PC-9 (cell line): ENCODE results near the gene FOXN3. TPM values are rescaled to one million over a fixed set of nuclear protein-coding genes. Genes with fewer than 3 reads are reported as not detected.

Source experiments
- BruUV-seq: library from RNA; stranded (reverse); fragments of 400-500 nt; replicated peaks from 2 replicates; lab custom pipeline; 2021; lab: Mats Ljungman, UMichigan
- CTCF ChIA-PET: fragments of 300-600 bp; sonication (Branson Sonifier 250); formaldehyde crosslinking; loops from one replicate; lab custom pipeline; 2022; ENCODE audit warnings: antibody characterized with exemption; lab: Charles Lee
- POLR2A ChIA-PET: fragments of 300-600 bp; sonication (Branson Sonifier 250); formaldehyde crosslinking; loops from one replicate; lab custom pipeline; 2022; ENCODE audit warnings: antibody characterized with exemption; ENCODE audit not compliant: unreplicated experiment; lab: Charles Lee
- DNase-seq, 2 experiments: peaks; one replicate each; pipeline versions ENCODE4 v3.0.0 to v3.0.0-alpha.2; 2015 to 2022; ENCODE audit warnings: mixed read lengths in 1 of 2
- H2AFZ ChIP-seq: fragments of 200-600 bp; sonication (generic); 2 replicates; pipeline ENCODE4 v1.8.1; 2017; ENCODE audit warnings: antibody characterized with exemption
- H3F3A ChIP-seq: fragments of 200-600 bp; sonication (generic); 2 replicates; pipeline ENCODE4 v1.8.1; 2017; ENCODE audit warnings: antibody characterized with exemption, mild to moderate bottlenecking, low read depth; ENCODE audit not compliant: insufficient read depth
- H3K27ac ChIP-seq: fragments of 200-600 bp; sonication (generic); 2 replicates; pipeline ENCODE4 v1.6.1; 2016; ENCODE audit warnings: mixed run types
- H3K27me3 ChIP-seq: fragments of 200-600 bp; sonication (generic); 2 replicates; pipeline ENCODE4 v1.6.1; 2016; ENCODE audit warnings: low read depth, mixed run types; ENCODE audit not compliant: insufficient read depth
- H3K36me3 ChIP-seq: fragments of 200-600 bp; sonication (generic); 2 replicates; pipeline ENCODE4 v1.6.1; 2016; ENCODE audit warnings: low read depth, mixed run types
- H3K4me1 ChIP-seq: fragments of 200-600 bp; sonication (generic); replicated peaks from 2 replicates; pipeline ENCODE4 v1.6.1; 2016; ENCODE audit warnings: mixed run types; ENCODE audit not compliant: insufficient read depth
- H3K4me2 ChIP-seq: fragments of 200-600 bp; sonication (generic); 2 replicates; pipeline ENCODE4 v1.6.1; 2017; ENCODE audit warnings: mixed run types
- H3K4me3 ChIP-seq: fragments of 200-600 bp; sonication (generic); 2 replicates; pipeline ENCODE4 v1.6.1; 2016; ENCODE audit warnings: mixed run types
- H3K79me2 ChIP-seq: fragments of 200-600 bp; sonication (generic); 2 replicates; pipeline ENCODE4 v1.6.1; 2017; ENCODE audit warnings: low read depth, mixed run types
- H3K9me2 ChIP-seq: fragments of 200-600 bp; sonication (generic); 2 replicates; pipeline ENCODE4 v1.8.1; 2017; ENCODE audit warnings: mild to moderate bottlenecking; ENCODE audit not compliant: insufficient read depth
- H3K9me3 ChIP-seq: fragments of 200-600 bp; sonication (generic); 2 replicates; pipeline ENCODE4 v1.8.1; 2016; ENCODE audit warnings: low read depth; ENCODE audit not compliant: insufficient read depth
- H4K20me1 ChIP-seq: fragments of 200-600 bp; sonication (generic); 2 replicates; pipeline ENCODE4 v1.8.1; 2017; ENCODE audit not compliant: insufficient read depth
- EZH2 ChIP-seq: fragments of 200-600 bp; sonication (generic); IDR thresholded peaks from 2 replicates; pipeline ENCODE4 v1.8.0; 2017; ENCODE audit warnings: antibody characterized with exemption, low read depth
- intact Hi-C: fragments of 100-400 bp; cut with micrococcal nuclease; formaldehyde crosslinking; loops from one replicate; pipeline ENCODE4 v1.10.0; 2022; ENCODE audit not compliant: unreplicated experiment
- total RNA-seq: library from RNA; stranded (reverse); gene quantifications from 2 replicates; pipeline ENCODE4 v1.2.3, GENCODE V29; 2021
- TF ChIP-seq, protein P1 (sequence below): fragments of 200-600 bp; sonication (generic); conservative IDR thresholded peaks from 2 replicates; pipeline ENCODE4 v1.6.1; 2017; ENCODE audit warnings: mixed run types, antibody characterized with exemption, mild to moderate bottlenecking, moderate library complexity

Gene FOXN3
- total RNA-seq, 1 experiment from 2014 or later: 4.2 TPM

DNA sequence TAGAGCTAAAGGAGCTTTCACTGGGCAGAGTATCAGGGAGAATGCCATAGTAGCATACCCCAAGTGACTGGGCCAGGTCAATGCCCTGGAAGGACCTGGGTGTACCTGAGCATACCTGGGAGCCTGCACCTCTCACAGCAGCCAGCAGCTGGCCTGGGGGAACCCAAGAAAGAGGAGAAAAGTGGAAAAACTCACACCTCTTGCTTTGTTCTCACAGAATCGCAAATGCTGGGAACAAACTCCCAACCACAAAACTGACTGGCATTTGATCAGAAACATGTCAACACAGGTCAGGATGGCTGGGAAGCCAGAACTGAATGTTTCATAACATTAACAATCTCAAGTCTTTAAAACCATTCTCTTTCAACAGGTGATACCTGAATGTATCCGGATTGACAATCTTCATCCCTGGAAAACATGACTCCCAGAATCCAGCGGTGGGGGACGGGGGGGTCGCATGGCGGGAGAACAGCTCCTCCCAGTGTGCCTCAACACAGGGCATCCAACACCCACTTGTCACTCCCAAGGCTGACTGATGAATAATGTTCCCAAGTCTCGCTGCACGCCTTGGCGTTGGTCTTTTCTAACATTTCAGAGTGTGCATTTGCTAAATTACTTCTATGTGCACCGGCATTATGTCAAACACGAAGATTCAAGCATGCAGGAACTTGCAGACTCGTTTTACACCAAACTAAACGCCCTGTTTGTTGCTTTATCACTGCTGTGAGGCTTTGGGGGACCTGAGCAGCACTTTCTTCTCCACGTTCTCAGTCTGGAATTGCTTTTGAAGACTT is 7.9 kb downstream of the FOXN3 start:
- POLR2A ChIA-PET: no interaction called here

DNA sequence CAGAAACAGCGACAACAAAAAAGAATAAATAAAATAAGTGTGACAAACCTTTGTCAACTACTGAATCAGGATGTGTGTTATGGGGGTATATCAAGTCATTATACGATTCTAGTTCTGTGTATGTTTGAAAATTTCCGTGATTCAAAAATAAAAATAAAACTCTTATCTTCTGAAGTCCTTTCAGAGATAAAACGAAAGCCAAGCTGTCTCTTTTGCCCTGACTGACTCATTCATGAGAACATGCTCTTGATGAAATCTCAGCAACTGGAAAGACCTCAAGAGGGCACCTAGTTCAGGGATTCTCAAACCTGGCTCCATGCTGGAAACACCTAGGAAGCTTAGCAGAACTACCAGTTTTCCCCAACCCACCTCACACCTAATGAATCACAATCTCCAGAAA is 9.2 kb downstream of the FOXN3 start:
- H3K9me3 ChIP-seq: no peaks in the 10 kb centered on the region
- H3K4me2 ChIP-seq: no peak overlapping the region
- ChIA-PET POLR2A (no interaction called here), CTCF (no interaction called here)
- no peaks in the 10 kb centered on the region for H3K36me3 ChIP-seq
- BruUV-seq: no TSS peak
- intact Hi-C loops: no loop called here
- peaks cover 16% of the 10 kb centered on the region; the same call in 1 of the 2 replicates for H3K27me3 ChIP-seq
- no peak for TF ChIP-seq EZH2
- TF ChIP-seq, protein P1, sequence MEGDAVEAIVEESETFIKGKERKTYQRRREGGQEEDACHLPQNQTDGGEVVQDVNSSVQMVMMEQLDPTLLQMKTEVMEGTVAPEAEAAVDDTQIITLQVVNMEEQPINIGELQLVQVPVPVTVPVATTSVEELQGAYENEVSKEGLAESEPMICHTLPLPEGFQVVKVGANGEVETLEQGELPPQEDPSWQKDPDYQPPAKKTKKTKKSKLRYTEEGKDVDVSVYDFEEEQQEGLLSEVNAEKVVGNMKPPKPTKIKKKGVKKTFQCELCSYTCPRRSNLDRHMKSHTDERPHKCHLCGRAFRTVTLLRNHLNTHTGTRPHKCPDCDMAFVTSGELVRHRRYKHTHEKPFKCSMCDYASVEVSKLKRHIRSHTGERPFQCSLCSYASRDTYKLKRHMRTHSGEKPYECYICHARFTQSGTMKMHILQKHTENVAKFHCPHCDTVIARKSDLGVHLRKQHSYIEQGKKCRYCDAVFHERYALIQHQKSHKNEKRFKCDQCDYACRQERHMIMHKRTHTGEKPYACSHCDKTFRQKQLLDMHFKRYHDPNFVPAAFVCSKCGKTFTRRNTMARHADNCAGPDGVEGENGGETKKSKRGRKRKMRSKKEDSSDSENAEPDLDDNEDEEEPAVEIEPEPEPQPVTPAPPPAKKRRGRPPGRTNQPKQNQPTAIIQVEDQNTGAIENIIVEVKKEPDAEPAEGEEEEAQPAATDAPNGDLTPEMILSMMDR: no peak
- no peaks in the 10 kb centered on the region for H3K79me2 ChIP-seq
- H3K4me3 ChIP-seq: no peak overlapping the region
- H2AFZ ChIP-seq: no peak overlapping the region
- H3K4me1 ChIP-seq: no peaks in the 10 kb centered on the region
- no peaks in the 10 kb centered on the region for H3K9me2 ChIP-seq
- no peaks in the 10 kb centered on the region for H3F3A ChIP-seq
- H4K20me1 ChIP-seq: no peaks in the 10 kb centered on the region
- no peak overlapping the region for H3K27ac ChIP-seq
- no peak for DNase-seq

More for the DNA sequence above, 7.9 kb downstream of the FOXN3 start:
- DNase-seq: no peak
- Histone ChIP-seq H3F3A (no peaks in the 10 kb centered on the region), H3K79me2 (no peaks in the 10 kb centered on the region), H3K9me3 (no peaks in the 10 kb centered on the region), H3K27ac (no peak overlapping the region), H3K27me3 (peaks cover 8% of the 10 kb centered on the region; the same call in 1 of the 2 replicates), H4K20me1 (no peaks in the 10 kb centered on the region), H3K4me3 (no peak overlapping the region), H3K9me2 (no peaks in the 10 kb centered on the region), H3K4me2 (no peak overlapping the region), H2AFZ (no peak overlapping the region), H3K4me1 (no peaks in the 10 kb centered on the region), H3K36me3 (no peaks in the 10 kb centered on the region)
- TF ChIP-seq, protein P1: no peak
- TF ChIP-seq EZH2: no peak
- CTCF ChIA-PET: no interaction called here
- intact Hi-C loops: no loop called here
- no TSS peak for BruUV-seq

DNA sequence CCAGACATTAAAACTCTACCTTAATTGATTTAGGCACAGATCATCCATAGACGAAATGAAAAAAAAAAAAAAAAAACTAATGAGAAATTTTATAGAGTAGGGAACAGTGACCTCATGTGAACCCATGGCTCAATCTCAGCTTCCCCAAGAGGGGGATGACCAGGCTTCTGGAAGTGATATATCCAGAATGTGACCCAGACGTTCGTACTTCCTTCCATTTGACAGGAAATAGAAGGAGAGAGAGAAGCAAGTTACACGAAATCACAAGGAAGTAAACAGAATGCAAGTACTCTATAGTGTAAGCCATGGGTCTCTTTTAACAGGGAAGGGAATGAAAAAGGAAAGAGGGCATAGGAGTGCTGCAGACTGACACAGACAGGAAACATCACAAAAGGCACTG is 10.1 kb downstream of the FOXN3 start:
- ChIA-PET POLR2A (no interaction called here), CTCF (no interaction called here)
- Histone ChIP-seq H3K4me3 (no peak overlapping the region), H3K36me3 (no peaks in the 10 kb centered on the region), H3K4me2 (no peak overlapping the region), H3K27ac (no peak overlapping the region), H3F3A (no peaks in the 10 kb centered on the region), H4K20me1 (no peaks in the 10 kb centered on the region), H3K9me2 (no peaks in the 10 kb centered on the region), H3K27me3 (peaks cover 19% of the 10 kb centered on the region), H3K79me2 (no peaks in the 10 kb centered on the region), H3K9me3 (no peaks in the 10 kb centered on the region), H2AFZ (no peak overlapping the region), H3K4me1 (no peaks in the 10 kb centered on the region)
- intact Hi-C loops: no loop called here
- no TSS peak for BruUV-seq
- no peak for DNase-seq
- TF ChIP-seq, protein P1: no peak
- no peak for TF ChIP-seq EZH2
